SK-N-SH treated with all-trans-retinoic acid at 6 μM for 48 hours (cell line): ENCODE results near the gene NARF.

Experiments used
- ISL1 ChIP-seq: fragments of 250-450 bp; sonication (Bioruptor Pico); IDR thresholded peaks from 2 replicates; pipeline ENCODE4 v2.1.2; 2022; ENCODE audit warnings: mild to moderate bottlenecking, moderate library complexity
- RARB ChIP-seq: fragments of 250-450 bp; sonication (Bioruptor Pico); IDR thresholded peaks from 2 replicates; pipeline ENCODE4 v1.8.0; 2021; ENCODE audit warnings: mild to moderate bottlenecking, moderate library complexity
- TF ChIP-seq, protein P1 (sequence below): fragments of 250-450 bp; sonication (Bioruptor Pico); IDR thresholded peaks from 2 replicates; pipeline ENCODE4 v1.8.0; 2020; ENCODE audit warnings: mild to moderate bottlenecking, moderate library complexity, borderline replicate concordance
- TF ChIP-seq, protein P2 (sequence below): fragments of 250-450 bp; sonication (Bioruptor Pico); IDR thresholded peaks from 2 replicates; pipeline ENCODE4 v1.5.0; 2020; ENCODE audit warnings: mild to moderate bottlenecking, moderate library complexity

DNA sequence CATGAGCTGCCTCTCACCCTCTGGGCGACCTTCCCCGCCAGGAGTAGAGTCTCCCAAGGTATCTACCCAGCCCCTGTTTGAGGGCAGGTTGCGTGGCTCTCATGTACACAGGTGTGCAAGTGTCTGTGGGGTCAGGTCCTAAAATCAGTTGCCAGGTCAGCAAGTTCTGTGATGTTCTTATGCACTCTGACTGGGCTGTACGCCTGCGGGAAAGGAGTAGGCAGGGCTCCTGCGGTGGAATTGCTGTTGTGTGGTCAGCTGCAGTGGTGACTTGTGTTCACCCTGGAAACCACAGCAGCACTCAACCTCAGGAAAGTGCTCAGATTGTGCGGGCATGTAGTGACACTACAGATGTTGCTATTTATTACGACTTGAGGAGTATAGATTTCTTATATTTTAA is 19.4 kb downstream of the NARF start:
- TF ChIP-seq, protein P1, sequence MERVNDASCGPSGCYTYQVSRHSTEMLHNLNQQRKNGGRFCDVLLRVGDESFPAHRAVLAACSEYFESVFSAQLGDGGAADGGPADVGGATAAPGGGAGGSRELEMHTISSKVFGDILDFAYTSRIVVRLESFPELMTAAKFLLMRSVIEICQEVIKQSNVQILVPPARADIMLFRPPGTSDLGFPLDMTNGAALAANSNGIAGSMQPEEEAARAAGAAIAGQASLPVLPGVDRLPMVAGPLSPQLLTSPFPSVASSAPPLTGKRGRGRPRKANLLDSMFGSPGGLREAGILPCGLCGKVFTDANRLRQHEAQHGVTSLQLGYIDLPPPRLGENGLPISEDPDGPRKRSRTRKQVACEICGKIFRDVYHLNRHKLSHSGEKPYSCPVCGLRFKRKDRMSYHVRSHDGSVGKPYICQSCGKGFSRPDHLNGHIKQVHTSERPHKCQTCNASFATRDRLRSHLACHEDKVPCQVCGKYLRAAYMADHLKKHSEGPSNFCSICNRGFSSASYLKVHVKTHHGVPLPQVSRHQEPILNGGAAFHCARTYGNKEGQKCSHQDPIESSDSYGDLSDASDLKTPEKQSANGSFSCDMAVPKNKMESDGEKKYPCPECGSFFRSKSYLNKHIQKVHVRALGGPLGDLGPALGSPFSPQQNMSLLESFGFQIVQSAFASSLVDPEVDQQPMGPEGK (CRISPR knock-in tag), result no peak
- TF ChIP-seq RARB (no peak), ISL1 (no peak)
- TF ChIP-seq, protein P2, sequence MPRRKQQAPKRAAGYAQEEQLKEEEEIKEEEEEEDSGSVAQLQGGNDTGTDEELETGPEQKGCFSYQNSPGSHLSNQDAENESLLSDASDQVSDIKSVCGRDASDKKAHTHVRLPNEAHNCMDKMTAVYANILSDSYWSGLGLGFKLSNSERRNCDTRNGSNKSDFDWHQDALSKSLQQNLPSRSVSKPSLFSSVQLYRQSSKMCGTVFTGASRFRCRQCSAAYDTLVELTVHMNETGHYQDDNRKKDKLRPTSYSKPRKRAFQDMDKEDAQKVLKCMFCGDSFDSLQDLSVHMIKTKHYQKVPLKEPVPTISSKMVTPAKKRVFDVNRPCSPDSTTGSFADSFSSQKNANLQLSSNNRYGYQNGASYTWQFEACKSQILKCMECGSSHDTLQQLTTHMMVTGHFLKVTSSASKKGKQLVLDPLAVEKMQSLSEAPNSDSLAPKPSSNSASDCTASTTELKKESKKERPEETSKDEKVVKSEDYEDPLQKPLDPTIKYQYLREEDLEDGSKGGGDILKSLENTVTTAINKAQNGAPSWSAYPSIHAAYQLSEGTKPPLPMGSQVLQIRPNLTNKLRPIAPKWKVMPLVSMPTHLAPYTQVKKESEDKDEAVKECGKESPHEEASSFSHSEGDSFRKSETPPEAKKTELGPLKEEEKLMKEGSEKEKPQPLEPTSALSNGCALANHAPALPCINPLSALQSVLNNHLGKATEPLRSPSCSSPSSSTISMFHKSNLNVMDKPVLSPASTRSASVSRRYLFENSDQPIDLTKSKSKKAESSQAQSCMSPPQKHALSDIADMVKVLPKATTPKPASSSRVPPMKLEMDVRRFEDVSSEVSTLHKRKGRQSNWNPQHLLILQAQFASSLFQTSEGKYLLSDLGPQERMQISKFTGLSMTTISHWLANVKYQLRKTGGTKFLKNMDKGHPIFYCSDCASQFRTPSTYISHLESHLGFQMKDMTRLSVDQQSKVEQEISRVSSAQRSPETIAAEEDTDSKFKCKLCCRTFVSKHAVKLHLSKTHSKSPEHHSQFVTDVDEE (CRISPR knock-in tag), result no peak
